Colonic mucosa (tissue), 4 donors: ENCODE data around the gene SCGB3A1. TPM values are rescaled to one million over a fixed set of nuclear protein-coding genes. Genes with fewer than 3 reads are reported as not detected.

Source experiments
- DNase-seq: peaks from one replicate; pipeline ENCODE4 v3.0.0-alpha.2; 2020
- H3K27ac ChIP-seq: fragments of 200-600 bp; one replicate; pipeline ENCODE4 v1.8.0; 2021
- H3K27me3 ChIP-seq: fragments of 200-600 bp; one replicate; pipeline ENCODE4 v1.8.0; 2021
- H3K36me3 ChIP-seq: fragments of 200-600 bp; one replicate; pipeline ENCODE4 v1.8.0; 2021
- H3K4me1 ChIP-seq: fragments of 200-600 bp; one replicate; pipeline ENCODE4 v1.8.0; 2021; ENCODE audit warnings: mild to moderate bottlenecking
- H3K4me3 ChIP-seq: fragments of 200-600 bp; one replicate; pipeline ENCODE4 v1.8.0; 2021
- H3K9ac ChIP-seq, 2 donors: one replicate each; pipeline ENCODE4 v1.7.0; 2013; ENCODE audit warnings: control low read depth in 2 of 2, low read depth in 2 of 2, low read length in 2 of 2
- H3K9me3 ChIP-seq: fragments of 200-600 bp; one replicate; pipeline ENCODE4 v1.8.0; 2021
- CTCF ChIP-seq: fragments of 200-600 bp; IDR thresholded peaks from one replicate; pipeline ENCODE4 v1.8.0; 2022; ENCODE audit warnings: antibody characterized with exemption, mild to moderate bottlenecking
- intact Hi-C: fragments of 100-400 bp; cut with DNase I; formaldehyde crosslinking; loops from one replicate; pipeline ENCODE4 v1.14.1; 2022
- total RNA-seq, 2 donors: library from RNA; stranded (reverse); fragmentation: NEBNext Ultra II Directional in 1 of 2; extraction: Animal tissue kit (Norgen Biotek cat#: 25700) in 1 of 2; gene quantifications; one replicate each; pipeline ENCODE4 v1.2.1, GENCODE V29; 2021
- donor health status: healthy.
- donor health status: DM: no; HTN: no; CAD: no.
- donor health status: DM: no; HTN: no; CAD: no.

SCGB3A1 gene
- total RNA-seq, 2 donors from 2014 or later: 1.1 TPM; not detected in 1

DNA sequence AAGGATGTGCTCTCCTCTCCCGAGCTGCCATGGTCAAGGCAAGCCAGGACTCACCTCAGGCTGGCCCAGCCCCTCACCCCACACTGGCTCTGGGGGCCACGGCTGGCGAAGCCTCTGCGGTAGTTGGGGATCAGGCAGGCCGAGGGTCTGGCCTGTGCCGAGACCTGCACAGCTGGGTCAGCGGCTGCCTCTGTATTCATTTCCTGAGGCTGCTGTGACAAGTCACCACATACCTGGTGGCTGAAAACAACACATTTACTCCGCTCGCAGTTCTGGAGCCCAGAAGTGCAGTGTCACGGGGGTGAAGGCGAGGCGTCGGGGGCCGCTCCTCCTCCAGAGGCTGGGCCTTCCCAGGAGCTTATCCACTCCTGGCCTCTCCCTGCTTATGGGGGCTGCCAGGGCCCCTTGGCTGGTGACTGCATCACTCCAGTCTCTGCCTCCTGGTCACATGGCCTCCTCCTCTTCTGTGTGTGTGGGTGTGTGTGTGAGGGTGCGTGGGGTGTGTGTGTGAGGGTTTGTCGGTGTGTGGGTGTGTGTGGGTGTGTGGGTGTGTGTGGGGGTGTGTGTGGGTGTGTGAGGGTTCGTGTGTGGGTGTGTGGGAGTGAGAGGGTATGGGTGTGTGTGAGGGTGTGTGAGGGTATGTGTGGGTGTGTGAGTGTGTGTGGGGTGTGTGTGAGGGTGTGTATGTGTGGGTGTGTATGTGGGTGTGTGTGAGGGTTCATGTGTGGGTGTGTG lies 3.2 kb upstream of the SCGB3A1 start:
- Histone ChIP-seq H3K9me3 (no peaks in the 10 kb centered on the region), H3K27me3 (peaks cover 27% of the 10 kb centered on the region), H3K27ac (no peak overlapping the region), H3K4me1 (no peaks in the 10 kb centered on the region), H3K36me3 (no peaks in the 10 kb centered on the region), H3K9ac (no peak overlapping the region), H3K4me3 (no peak overlapping the region)
- no peak for TF ChIP-seq CTCF
- DNase-seq: no peak
- intact Hi-C loops: no loop called here

GRCh38 chr5:180593446-180594206 lies 2.3 kb upstream of the SCGB3A1 start:
- no peaks in the 10 kb centered on the region for H3K9me3 ChIP-seq
- no peaks in the 10 kb centered on the region for H3K36me3 ChIP-seq
- H3K4me1 ChIP-seq: no peaks in the 10 kb centered on the region
- no peak overlapping the region for H3K4me3 ChIP-seq
- no peak for DNase-seq
- H3K27ac ChIP-seq: no peak overlapping the region
- no peak for TF ChIP-seq CTCF
- intact Hi-C loops: no loop called here
- no peak overlapping the region for H3K9ac ChIP-seq
- peaks cover 27% of the 10 kb centered on the region for H3K27me3 ChIP-seq

DNA sequence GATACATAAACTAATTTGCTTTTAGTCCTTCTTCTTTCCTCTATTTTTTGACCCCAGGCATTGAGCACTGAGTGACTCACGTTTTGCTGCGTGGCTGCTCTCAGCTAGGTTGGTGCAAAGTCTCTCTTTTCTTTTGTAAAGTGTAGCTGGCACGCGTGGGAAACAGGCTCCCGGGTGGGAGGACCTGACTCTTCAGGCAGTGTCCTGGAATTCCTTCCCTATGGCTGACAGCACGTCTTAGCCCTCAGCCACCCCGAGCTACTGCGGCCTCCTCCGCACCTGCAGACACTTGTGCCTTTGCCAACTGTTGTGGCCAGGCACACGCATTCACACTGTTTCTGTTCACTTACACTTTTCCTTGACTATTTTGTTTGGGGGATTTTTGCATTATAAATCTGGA lies 877 bp upstream of the SCGB3A1 start:
- H3K9me3 ChIP-seq: no peaks in the 10 kb centered on the region
- peaks cover 27% of the 10 kb centered on the region for H3K27me3 ChIP-seq
- no peak overlapping the region for H3K27ac ChIP-seq
- H3K4me1 ChIP-seq: no peaks in the 10 kb centered on the region
- no peaks in the 10 kb centered on the region for H3K36me3 ChIP-seq
- no peak overlapping the region for H3K4me3 ChIP-seq
- no peak overlapping the region for H3K9ac ChIP-seq
- intact Hi-C loops: no loop called here
- TF ChIP-seq CTCF: no peak
- no peak for DNase-seq

DNA sequence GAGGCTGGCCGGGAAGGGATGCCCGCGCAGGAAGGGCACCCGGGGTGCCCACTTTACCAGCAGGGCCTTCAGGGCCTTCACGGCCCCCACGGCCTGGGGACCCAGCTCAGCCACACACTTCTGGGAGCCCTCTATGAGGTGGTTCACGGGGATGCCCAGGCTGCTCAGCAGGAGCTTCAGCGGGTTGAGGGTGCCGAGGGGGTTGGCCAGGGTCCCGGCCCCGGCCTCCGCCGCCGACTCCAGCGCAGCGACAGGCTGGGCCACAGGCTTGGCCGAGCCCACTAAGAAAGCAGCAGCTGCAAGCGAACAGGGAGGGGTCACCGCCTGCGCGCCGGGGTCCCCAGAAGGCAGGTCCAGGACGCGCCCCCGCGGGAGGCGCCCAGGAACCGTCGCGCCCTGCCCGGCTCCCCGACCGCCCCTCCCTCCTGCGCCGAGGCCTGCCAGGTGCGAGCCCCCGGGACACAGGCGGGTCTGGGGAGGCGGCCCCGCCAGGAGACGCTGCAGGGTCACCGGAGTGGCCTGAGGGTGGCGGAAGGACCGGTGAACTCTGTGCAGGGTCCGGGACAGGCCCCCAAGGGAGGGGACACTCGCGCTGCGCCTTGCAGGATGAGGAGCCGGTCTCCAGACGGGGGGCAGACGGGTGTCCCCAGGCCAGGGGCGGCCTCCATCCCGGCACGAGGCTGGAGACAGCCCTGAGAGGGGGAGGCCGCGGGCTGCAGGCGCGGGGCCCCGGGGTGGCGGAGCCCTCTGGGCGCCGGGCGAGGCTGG lies 572 bp downstream of the SCGB3A1 start:
- Histone ChIP-seq H3K9ac (no peak overlapping the region), H3K36me3 (no peaks in the 10 kb centered on the region), H3K4me1 (no peaks in the 10 kb centered on the region), H3K9me3 (no peaks in the 10 kb centered on the region), H3K27me3 (peaks cover 27% of the 10 kb centered on the region), H3K4me3 (no peak overlapping the region), H3K27ac (no peak overlapping the region)
- intact Hi-C loops: no loop called here
- no peak for DNase-seq
- no peak for TF ChIP-seq CTCF

DNA sequence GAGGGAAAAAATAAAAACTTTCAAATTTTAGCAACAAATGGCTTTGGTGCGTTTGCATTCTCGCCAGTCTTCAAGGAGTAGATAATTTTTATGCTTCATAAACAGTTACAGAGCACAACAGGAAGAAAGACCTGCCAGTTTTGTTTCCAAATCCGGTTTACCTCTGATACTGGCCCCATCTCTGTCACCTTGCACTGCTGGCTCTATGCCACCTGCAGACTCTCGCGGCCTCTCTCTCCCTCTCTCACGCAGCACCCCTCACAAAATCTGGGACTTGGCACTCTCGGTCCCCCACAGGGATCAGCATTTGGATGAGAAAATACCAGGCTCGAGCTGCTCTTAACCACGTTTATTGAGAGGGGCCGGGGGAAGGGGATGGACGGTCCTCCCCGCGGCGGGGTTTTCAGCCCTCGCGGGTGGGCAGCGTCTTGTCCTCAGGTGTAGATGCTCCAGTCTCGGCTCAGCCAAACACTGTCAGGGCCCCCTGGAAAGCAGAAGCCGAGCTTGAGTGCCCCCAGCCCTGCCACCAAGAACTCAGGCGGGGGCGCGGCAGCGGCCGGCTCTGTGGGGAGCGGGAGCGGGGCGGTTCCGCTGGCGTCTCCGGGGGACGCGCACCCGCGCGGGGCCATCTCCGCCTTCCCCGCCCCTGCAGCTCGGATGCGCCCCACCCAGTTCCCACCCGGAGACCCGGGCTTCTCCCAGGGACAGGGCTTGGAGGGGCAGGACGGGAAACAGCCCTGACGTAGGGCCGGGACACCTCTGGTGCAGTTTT lies 1.3 kb downstream of the SCGB3A1 start:
- H3K9ac ChIP-seq: no peak overlapping the region
- no peak overlapping the region for H3K27ac ChIP-seq
- no peaks in the 10 kb centered on the region for H3K4me1 ChIP-seq
- no peak for TF ChIP-seq CTCF
- no peak for DNase-seq
- peaks cover 27% of the 10 kb centered on the region for H3K27me3 ChIP-seq
- H3K9me3 ChIP-seq: no peaks in the 10 kb centered on the region
- no peak overlapping the region for H3K4me3 ChIP-seq
- intact Hi-C loops: no loop called here
- no peaks in the 10 kb centered on the region for H3K36me3 ChIP-seq
